Osteocyte (in vitro differentiated cells): ENCODE results near the gene PMAIP1. TPM values are rescaled to one million over a fixed set of nuclear protein-coding genes. Genes with fewer than 3 reads are reported as not detected.

ENCODE experiments used
- DNase-seq: peaks from one replicate; pipeline ENCODE4 v3.0.0; 2021; ENCODE audit warnings: mixed read lengths; ENCODE audit not compliant: unreplicated experiment; ENCODE audit errors: extremely low spot score
- H3K27ac Mint-ChIP-seq: one replicate; pipeline ENCODE4 v1.8.0; 2021; ENCODE audit warnings: mild to moderate bottlenecking, mixed read lengths; ENCODE audit not compliant: unreplicated experiment
- H3K27me3 Mint-ChIP-seq: one replicate; pipeline ENCODE4 v1.8.0; 2021; ENCODE audit warnings: mixed read lengths; ENCODE audit not compliant: unreplicated experiment
- H3K36me3 Mint-ChIP-seq: one replicate; pipeline ENCODE4 v1.8.0; 2021; ENCODE audit warnings: mixed read lengths; ENCODE audit not compliant: unreplicated experiment
- H3K4me1 Mint-ChIP-seq: one replicate; pipeline ENCODE4 v1.8.0; 2021; ENCODE audit warnings: mixed read lengths; ENCODE audit not compliant: unreplicated experiment
- H3K4me3 Mint-ChIP-seq: one replicate; pipeline ENCODE4 v1.8.0; 2021; ENCODE audit warnings: mild to moderate bottlenecking, moderate library complexity, mixed read lengths; ENCODE audit not compliant: unreplicated experiment
- H3K9me3 Mint-ChIP-seq: one replicate; pipeline ENCODE4 v1.8.0; 2021; ENCODE audit warnings: mixed read lengths; ENCODE audit not compliant: unreplicated experiment
- CTCF ChIP-seq: fragments of 200-600 bp; sonication (generic); IDR thresholded peaks from 2 replicates; pipeline ENCODE4 v1.5.0; 2021; ENCODE audit warnings: antibody characterized with exemption, mild to moderate bottlenecking, moderate library complexity
- total RNA-seq: library from RNA; stranded (reverse); gene quantifications from 2 replicates; pipeline ENCODE4 v1.2.1, GENCODE V29; 2021

Gene PMAIP1
- total RNA-seq, 1 donor from 2014 or later = 24.4 TPM

DNA sequence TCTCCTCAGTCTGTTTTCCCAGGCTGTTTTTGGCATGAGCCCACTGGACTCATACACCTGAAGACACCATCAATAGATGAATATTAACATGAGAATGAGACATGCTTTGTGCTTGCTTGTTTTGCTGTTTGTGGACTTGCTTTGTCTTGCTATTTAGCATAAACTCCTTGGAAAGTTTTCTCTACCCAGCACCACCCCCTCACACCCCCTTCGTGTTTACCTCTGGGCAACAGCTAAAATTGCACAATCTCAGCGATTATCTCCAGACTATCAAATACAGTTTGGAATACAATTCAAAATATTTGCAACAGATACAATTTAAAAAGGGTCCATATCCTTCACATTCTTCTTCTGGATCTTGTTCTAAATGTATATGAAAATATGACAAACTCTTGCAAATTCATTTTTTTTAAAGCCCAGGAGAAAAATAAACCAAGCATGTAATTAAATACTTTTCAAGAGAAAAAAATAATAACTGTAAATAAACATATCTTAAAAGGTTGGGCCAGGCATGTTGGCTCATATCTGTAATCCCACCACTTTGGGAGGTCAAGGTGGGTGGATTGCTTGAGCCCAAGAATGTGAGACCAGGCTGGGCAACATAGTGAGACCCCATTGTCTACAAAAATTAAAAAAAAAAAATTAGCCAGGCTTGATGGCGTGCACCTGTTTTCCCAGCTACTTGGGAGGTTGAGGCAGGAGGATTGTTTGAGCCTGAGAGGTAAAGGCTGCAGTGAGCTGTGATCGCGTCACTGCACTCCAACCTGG lies 32.3 kb upstream of the PMAIP1 start:
- Mint-ChIP-seq H3K27me3 (no peaks in the 10 kb centered on the region), H3K36me3 (no peaks in the 10 kb centered on the region), H3K4me1 (peaks cover 6% of the 10 kb centered on the region), H3K4me3 (no peak overlapping the region), H3K27ac (no peak overlapping the region), H3K9me3 (no peaks in the 10 kb centered on the region)
- TF ChIP-seq CTCF = no peak
- no peak for DNase-seq

- no peaks in the 10 kb centered on the region for H3K9me3 Mint-ChIP-seq
- no peak for DNase-seq
- no peak overlapping the region for H3K4me3 Mint-ChIP-seq
Observed at GRCh38 chr18:59870623-59871130, 29.1 kb upstream of the PMAIP1 start.

GRCh38 chr18:59871711-59872362 lies 28.0 kb upstream of the PMAIP1 start:
- Mint-ChIP-seq H3K27me3 (no peaks in the 10 kb centered on the region), H3K4me1 (peaks cover 22% of the 10 kb centered on the region), H3K27ac (no peak overlapping the region), H3K4me3 (no peak overlapping the region), H3K36me3 (no peaks in the 10 kb centered on the region), H3K9me3 (no peaks in the 10 kb centered on the region)
- no peak for DNase-seq
- TF ChIP-seq CTCF = no peak

More at GRCh38 chr18:59870623-59871130, 29.1 kb upstream of the PMAIP1 start:
- no peaks in the 10 kb centered on the region for H3K27me3 Mint-ChIP-seq
- TF ChIP-seq CTCF = no peak
- peaks cover 19% of the 10 kb centered on the region for H3K4me1 Mint-ChIP-seq
- no peaks in the 10 kb centered on the region for H3K36me3 Mint-ChIP-seq
- peak overlapping the region; percentile 31 for H3K27ac Mint-ChIP-seq

DNA sequence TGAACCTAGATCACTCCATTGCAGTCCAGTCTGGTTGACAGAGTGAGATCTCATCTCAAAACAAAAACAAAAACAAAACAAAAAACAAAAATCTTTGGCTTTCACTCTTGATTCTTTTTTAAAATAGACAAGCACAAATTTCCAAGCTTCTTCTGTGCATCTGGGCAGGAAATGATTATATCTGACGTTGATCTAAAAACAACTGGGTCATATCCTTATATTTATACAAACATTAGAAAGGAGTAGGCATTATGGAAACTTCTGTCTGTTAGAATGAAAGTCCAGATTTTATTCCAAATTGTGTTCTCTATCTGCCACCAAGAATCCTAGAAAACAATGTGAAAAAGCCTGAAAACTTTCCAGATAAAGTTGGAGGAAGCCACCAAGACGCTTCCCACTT lies 26.2 kb upstream of the PMAIP1 start:
- Mint-ChIP-seq H3K27ac (peak overlapping the region; percentile 59), H3K4me3 (no peak overlapping the region), H3K27me3 (no peaks in the 10 kb centered on the region), H3K36me3 (no peaks in the 10 kb centered on the region), H3K9me3 (no peaks in the 10 kb centered on the region), H3K4me1 (peaks cover 23% of the 10 kb centered on the region)
- DNase-seq = no peak
- no peak for TF ChIP-seq CTCF

GRCh38 chr18:59874166-59874565 lies 25.6 kb upstream of the PMAIP1 start:
- Mint-ChIP-seq H3K36me3 (no peaks in the 10 kb centered on the region), H3K27me3 (no peaks in the 10 kb centered on the region), H3K4me3 (no peak overlapping the region), H3K9me3 (no peaks in the 10 kb centered on the region), H3K4me1 (peaks cover 23% of the 10 kb centered on the region), H3K27ac (peak overlapping the region; percentile 59)
- TF ChIP-seq CTCF = no peak
- no peak for DNase-seq
